Neutrophil (primary cell): ENCODE measurements around the gene ADD2.
"Not testable (repeated sequence)": the region's sequence is repeated elsewhere in the genome, so short reads cannot be mapped to it uniquely, and the experiment has no call there.

Experiments used
- H3K27ac ChIP-seq: fragments of 200-600 bp; sonication (generic); 2 replicates; pipeline ENCODE4 v1.5.1; 2016; ENCODE audit warnings: mild to moderate bottlenecking, moderate library complexity
- H3K27me3 ChIP-seq: fragments of 200-600 bp; sonication (generic); 2 replicates; pipeline ENCODE4 v1.6.0; 2016; ENCODE audit warnings: mild to moderate bottlenecking
- H3K36me3 ChIP-seq: fragments of 200-600 bp; sonication (generic); 2 replicates; pipeline ENCODE4 v1.5.1; 2017
- H3K4me1 ChIP-seq, 2 experiments: fragments of 200-600 bp in 1 of 2; sonication (generic) in 1 of 2; 1 replicate in 1 of 2; 2 replicates in 1 of 2; pipeline versions ENCODE4 v1.5.1 to v1.6.1; 2013 to 2016; ENCODE audit warnings: low read depth in 1 of 2, low read length in 1 of 2, mild to moderate bottlenecking in 1 of 2, moderate library complexity in 1 of 2; ENCODE audit not compliant: control insufficient read depth in 1 of 2, insufficient read depth in 1 of 2
- H3K4me3 ChIP-seq, 2 experiments: fragments of 200-600 bp in 1 of 2; sonication (generic) in 1 of 2; 1 replicate in 1 of 2; 2 replicates in 1 of 2; pipeline ENCODE4 v1.5.1; 2013 to 2016; ENCODE audit warnings: low read depth in 1 of 2, low read length in 1 of 2, mild to moderate bottlenecking in 1 of 2, moderate library complexity in 1 of 2
- H3K9me3 ChIP-seq: fragments of 200-600 bp; sonication (generic); 2 replicates; pipeline ENCODE4 v1.5.1; 2016
- CTCF ChIP-seq: fragments of 200-600 bp; sonication (generic); IDR thresholded peaks from 2 replicates; pipeline ENCODE4 v1.5.1; 2016; ENCODE audit warnings: antibody characterized with exemption

The ADD2 gene

GRCh38 chr2:70655786-70656185 lies 112.2 kb downstream of the ADD2 start:
- Histone ChIP-seq H3K27ac (no peak overlapping the region), H3K4me3 (no peak overlapping the region), H3K27me3 (peaks cover 83% of the 10 kb centered on the region)

GRCh38 chr2:70655211-70655610 lies 112.8 kb downstream of the ADD2 start:
- H3K9me3 ChIP-seq, H3K36me3 ChIP-seq, H3K27ac ChIP-seq, H3K4me3 ChIP-seq, H3K4me1 ChIP-seq: not testable (repeated sequence)
- peaks cover 88% of the 10 kb centered on the region for H3K27me3 ChIP-seq

More at GRCh38 chr2:70655786-70656185, 112.2 kb downstream of the ADD2 start:
- Histone ChIP-seq H3K4me1 (no peaks in the 10 kb centered on the region), H3K36me3 (no peaks in the 10 kb centered on the region), H3K9me3 (no peaks in the 10 kb centered on the region)
- TF ChIP-seq CTCF = no peak

- Histone ChIP-seq H3K9me3 (no peaks in the 10 kb centered on the region), H3K27ac (no peak overlapping the region), H3K4me1 (no peaks in the 10 kb centered on the region), H3K27me3 (peaks cover 65% of the 10 kb centered on the region), H3K4me3 (no peak overlapping the region), H3K36me3 (no peaks in the 10 kb centered on the region)
- no peak for TF ChIP-seq CTCF
Measured at GRCh38 chr2:70651727-70652126, 116.3 kb downstream of the ADD2 start.

GRCh38 chr2:70651014-70651413 lies 117.0 kb downstream of the ADD2 start:
- Histone ChIP-seq H3K4me1 (no peaks in the 10 kb centered on the region), H3K9me3 (no peaks in the 10 kb centered on the region), H3K27me3 (peaks cover 64% of the 10 kb centered on the region), H3K4me3 (no peak overlapping the region), H3K27ac (no peak overlapping the region), H3K36me3 (no peaks in the 10 kb centered on the region)
- TF ChIP-seq CTCF = no peak

- Histone ChIP-seq H3K9me3 (no peaks in the 10 kb centered on the region), H3K36me3 (no peaks in the 10 kb centered on the region), H3K27me3 (peaks cover 48% of the 10 kb centered on the region), H3K27ac (no peak overlapping the region), H3K4me3 (no peak overlapping the region), H3K4me1 (no peaks in the 10 kb centered on the region)
- TF ChIP-seq CTCF = no peak
Measured at GRCh38 chr2:70648961-70649360, 119.0 kb downstream of the ADD2 start.

GRCh38 chr2:70647873-70648481 lies 120.0 kb downstream of the ADD2 start:
- no peak for TF ChIP-seq CTCF
- H3K4me1 ChIP-seq = no peaks in the 10 kb centered on the region
- no peaks in the 10 kb centered on the region for H3K9me3 ChIP-seq
- no peak overlapping the region for H3K4me3 ChIP-seq
- no peaks in the 10 kb centered on the region for H3K36me3 ChIP-seq
- H3K27me3 ChIP-seq = peaks cover 38% of the 10 kb centered on the region
- H3K27ac ChIP-seq = no peak overlapping the region
